NT2/D1 (cell line): Measurements from ENCODE around the gene MC2R.

ENCODE experiments used
- DNase-seq: peaks from one replicate; pipeline ENCODE4 v3.0.0-alpha.2; 2011; ENCODE audit warnings: low read depth, low spot score
- H3K27me3 ChIP-seq: 2 replicates; pipeline ENCODE4 v1.6.0; 2011; ENCODE audit warnings: mild to moderate bottlenecking; ENCODE audit not compliant: insufficient read length, insufficient read depth
- H3K36me3 ChIP-seq: 2 replicates; pipeline ENCODE4 v1.6.1; 2011; ENCODE audit warnings: mild to moderate bottlenecking, low read length, mixed read lengths; ENCODE audit not compliant: insufficient read depth, insufficient read length
- H3K4me1 ChIP-seq: 2 replicates; pipeline ENCODE4 v1.5.1; 2011; ENCODE audit not compliant: insufficient read depth, insufficient read length
- H3K4me3 ChIP-seq: 2 replicates; pipeline ENCODE4 v1.5.1; 2011; ENCODE audit warnings: low read depth; ENCODE audit not compliant: insufficient read length
- H3K9ac ChIP-seq: 2 replicates; pipeline ENCODE4 v1.6.0; 2011; ENCODE audit warnings: low read depth; ENCODE audit not compliant: insufficient read length
- H3K9me3 ChIP-seq: 2 replicates; pipeline ENCODE4 v1.5.1; 2011; ENCODE audit warnings: mild to moderate bottlenecking, low read length; ENCODE audit not compliant: insufficient read depth
- SUZ12 ChIP-seq: IDR thresholded peaks from 2 replicates; pipeline ENCODE4 v1.6.1; 2011; ENCODE audit not compliant: insufficient read length, insufficient read depth; ENCODE audit errors: extremely low read depth
- YY1 ChIP-seq: IDR thresholded peaks from 2 replicates; pipeline ENCODE4 v1.6.1; 2011; ENCODE audit not compliant: insufficient read length, insufficient read depth
- ZNF274 ChIP-seq: IDR thresholded peaks from 2 replicates; pipeline ENCODE4 v1.6.1; 2011; ENCODE audit warnings: mild to moderate bottlenecking, low read depth, low read length

MC2R gene

DNA sequence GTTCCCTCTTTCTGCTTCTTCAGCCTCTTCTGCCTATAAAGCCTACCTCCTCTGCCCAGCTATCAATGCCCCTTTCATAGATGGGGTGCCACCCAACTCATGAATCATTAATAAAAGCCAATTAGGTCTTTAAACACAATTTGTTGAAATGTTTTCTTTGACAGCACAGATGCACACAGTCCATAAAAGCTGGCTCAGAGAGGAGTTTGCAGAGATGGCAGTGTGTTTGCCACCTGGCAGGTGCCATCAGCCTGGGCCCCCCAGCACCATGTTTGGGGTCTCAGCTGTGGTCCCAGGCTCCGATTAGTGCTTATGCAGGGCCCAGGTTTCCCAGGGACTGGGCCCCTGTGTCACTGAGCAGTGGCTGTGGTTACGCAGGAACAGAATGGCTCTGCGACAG lies 7.9 kb upstream of the MC2R start:
- H3K27me3 ChIP-seq: no peaks in the 10 kb centered on the region
- peaks cover 5% of the 10 kb centered on the region for H3K4me1 ChIP-seq
- no peak for DNase-seq

DNA sequence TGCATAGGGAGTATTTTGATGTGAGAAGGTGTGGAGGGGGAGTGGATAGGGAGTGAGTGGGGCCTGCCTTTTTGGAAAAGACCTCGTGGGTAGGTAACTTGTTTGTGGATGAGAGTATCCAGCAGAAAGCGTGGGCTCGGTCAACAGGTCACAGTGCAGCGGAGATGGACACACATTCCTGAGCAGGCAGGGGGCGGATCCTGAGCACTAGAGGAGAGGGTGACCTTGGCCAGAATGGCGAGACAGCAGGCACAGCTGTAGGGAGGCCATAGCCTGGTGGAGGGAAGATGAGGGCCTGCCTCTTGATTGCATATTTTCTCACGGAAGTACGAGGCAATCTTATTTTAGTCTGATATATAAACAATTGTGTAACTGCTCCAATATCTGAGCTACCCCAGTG lies 3.6 kb upstream of the MC2R start:
- no peaks in the 10 kb centered on the region for H3K27me3 ChIP-seq
- H3K4me1 ChIP-seq: no peaks in the 10 kb centered on the region
- TF ChIP-seq YY1 (no peak), ZNF274 (no peak), SUZ12 (no peak)
- no peak for DNase-seq
- no peak overlapping the region for H3K9ac ChIP-seq
- no peak overlapping the region for H3K4me3 ChIP-seq
- H3K36me3 ChIP-seq: no peaks in the 10 kb centered on the region
- no peaks in the 10 kb centered on the region for H3K9me3 ChIP-seq

More for the DNA sequence above, 7.9 kb upstream of the MC2R start:
- TF ChIP-seq ZNF274 (no peak), SUZ12 (no peak), YY1 (no peak)
- Histone ChIP-seq H3K9ac (no peak overlapping the region), H3K36me3 (no peaks in the 10 kb centered on the region), H3K4me3 (no peak overlapping the region), H3K9me3 (0 out of 2 replicates have a peak, but pooled peaks cover under 1% of the 10 kb centered on the region)

DNA sequence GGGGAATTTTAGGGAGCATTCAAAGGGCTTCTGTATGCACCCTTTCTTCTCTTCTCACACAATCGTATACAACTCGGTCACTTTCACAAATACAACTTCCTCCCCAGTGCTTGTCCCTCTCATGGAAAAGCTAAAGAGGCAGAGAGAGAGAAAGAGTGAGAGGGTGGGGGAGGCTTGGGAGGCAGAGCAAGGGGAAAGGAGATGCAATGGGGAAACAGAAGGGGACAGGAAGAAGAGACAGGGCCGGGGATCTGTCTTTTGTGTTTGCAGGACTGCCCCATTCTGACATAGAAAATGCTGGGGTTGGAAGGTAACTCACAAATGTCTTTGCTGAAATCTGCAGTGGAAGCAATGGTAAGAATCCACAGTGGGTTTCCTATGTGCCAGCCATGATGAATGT lies 2.1 kb upstream of the MC2R start:
- H3K4me1 ChIP-seq: no peaks in the 10 kb centered on the region
- no peak for TF ChIP-seq YY1
- no peak for TF ChIP-seq ZNF274
- TF ChIP-seq SUZ12: no peak
- H3K36me3 ChIP-seq: no peaks in the 10 kb centered on the region
- H3K27me3 ChIP-seq: no peaks in the 10 kb centered on the region
- H3K9ac ChIP-seq: no peak overlapping the region
- H3K9me3 ChIP-seq: no peaks in the 10 kb centered on the region
- H3K4me3 ChIP-seq: no peak overlapping the region
- DNase-seq: no peak

DNA sequence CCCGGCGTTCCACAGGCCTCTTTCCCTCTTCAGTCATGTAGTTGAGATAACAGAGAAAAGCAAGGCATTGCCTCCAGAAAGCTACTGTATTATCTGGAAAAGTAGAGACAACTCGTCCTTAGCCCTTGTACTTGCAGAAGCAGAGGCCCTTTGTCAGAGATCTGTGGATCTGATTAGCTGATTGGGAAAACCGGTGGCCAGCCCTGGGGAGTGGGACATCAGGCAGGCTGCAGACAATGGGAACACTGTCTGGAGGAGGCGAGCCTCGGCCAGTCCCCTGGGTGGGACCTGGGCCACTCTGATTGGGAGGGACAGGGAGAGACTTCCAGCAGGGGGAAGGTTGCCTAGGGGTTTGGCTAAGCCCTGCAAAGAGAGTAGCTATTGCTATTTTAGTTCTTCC lies 1.2 kb upstream of the MC2R start:
- no peak overlapping the region for H3K9ac ChIP-seq
- H3K4me3 ChIP-seq: no peak overlapping the region
- H3K9me3 ChIP-seq: no peaks in the 10 kb centered on the region
- H3K4me1 ChIP-seq: no peaks in the 10 kb centered on the region
- no peak for DNase-seq
- no peaks in the 10 kb centered on the region for H3K27me3 ChIP-seq
- TF ChIP-seq ZNF274 (no peak), SUZ12 (no peak), YY1 (no peak)
- no peaks in the 10 kb centered on the region for H3K36me3 ChIP-seq

DNA sequence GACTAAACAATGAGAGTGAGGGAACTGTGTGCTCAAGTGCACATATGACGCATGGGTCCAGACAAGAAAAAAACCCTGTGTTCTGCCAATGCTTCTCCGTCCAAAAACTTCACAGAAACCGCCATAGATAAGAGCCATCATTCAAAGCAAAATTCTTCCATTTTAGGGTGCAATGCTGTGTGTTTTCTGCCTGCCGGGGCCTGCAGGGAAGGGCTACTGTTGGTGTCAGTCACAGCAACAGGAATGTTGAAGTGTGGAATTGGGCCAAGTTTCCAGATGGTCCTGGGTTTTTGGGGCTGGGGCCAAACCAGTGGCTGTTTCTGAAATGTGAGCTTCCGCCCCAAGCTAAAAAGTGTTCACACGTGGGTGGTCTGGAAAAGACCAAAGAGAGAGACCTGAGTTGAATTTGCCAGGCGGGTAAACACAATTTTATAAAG lies 677 bp upstream of the MC2R start:
- no peaks in the 10 kb centered on the region for H3K36me3 ChIP-seq

DNA sequence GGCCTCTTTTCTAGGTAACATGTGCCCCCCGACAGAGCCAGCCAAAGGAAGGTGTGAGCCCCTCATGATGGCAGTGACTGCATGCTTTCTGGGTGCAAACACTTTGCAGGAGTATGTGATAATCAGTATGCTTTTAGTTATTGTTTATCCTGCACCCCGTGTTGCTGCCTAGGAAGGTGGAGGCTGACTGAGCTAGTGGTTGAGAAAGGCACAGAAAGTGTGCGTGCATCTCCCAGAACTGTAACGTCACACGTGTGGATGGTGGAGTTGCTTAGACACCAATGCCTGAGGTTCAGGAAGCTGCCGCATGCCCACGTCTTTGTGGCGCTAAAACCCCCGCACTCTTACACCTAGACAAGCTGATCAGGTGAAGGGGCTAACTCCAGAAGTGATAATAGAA lies 580 bp downstream of the MC2R start:
- Histone ChIP-seq H3K4me1 (no peaks in the 10 kb centered on the region), H3K9me3 (no peaks in the 10 kb centered on the region), H3K27me3 (no peaks in the 10 kb centered on the region), H3K9ac (no peak overlapping the region), H3K36me3 (no peaks in the 10 kb centered on the region), H3K4me3 (no peak overlapping the region)
- DNase-seq: no peak
- no peak for TF ChIP-seq ZNF274

More for the DNA sequence above, 677 bp upstream of the MC2R start:
- Histone ChIP-seq H3K4me3 (no peak overlapping the region), H3K4me1 (no peaks in the 10 kb centered on the region), H3K27me3 (no peaks in the 10 kb centered on the region), H3K9ac (no peak overlapping the region), H3K9me3 (no peaks in the 10 kb centered on the region)
- TF ChIP-seq SUZ12: no peak
- TF ChIP-seq ZNF274: no peak
- TF ChIP-seq YY1: no peak
- DNase-seq: no peak

DNA sequence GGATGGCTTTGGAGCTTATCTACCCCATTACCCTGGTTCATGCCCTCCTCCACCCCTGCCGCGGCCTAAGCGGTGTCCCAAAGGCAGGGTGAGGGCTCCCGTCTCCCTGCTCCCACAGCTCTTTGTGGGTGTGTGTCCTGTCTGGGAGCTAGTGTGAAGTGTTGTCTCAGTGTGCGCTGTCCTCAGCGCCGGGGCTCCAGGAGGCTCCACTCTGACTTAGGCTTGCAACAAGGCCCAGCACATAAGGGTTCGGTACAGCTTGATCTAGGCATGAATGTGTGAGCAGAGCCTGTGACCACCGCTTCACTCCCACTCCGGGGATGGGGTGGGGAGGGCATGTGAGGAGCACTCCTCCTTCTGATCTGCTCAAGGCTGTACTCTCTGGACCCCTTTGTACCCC lies 1.2 kb downstream of the MC2R start:
- no peak for TF ChIP-seq ZNF274
- TF ChIP-seq SUZ12: no peak
- no peak for TF ChIP-seq YY1
- no peaks in the 10 kb centered on the region for H3K4me1 ChIP-seq
- no peaks in the 10 kb centered on the region for H3K27me3 ChIP-seq
- no peaks in the 10 kb centered on the region for H3K9me3 ChIP-seq
- DNase-seq: no peak
- H3K4me3 ChIP-seq: no peak overlapping the region
- no peaks in the 10 kb centered on the region for H3K36me3 ChIP-seq
- H3K9ac ChIP-seq: no peak overlapping the region

DNA sequence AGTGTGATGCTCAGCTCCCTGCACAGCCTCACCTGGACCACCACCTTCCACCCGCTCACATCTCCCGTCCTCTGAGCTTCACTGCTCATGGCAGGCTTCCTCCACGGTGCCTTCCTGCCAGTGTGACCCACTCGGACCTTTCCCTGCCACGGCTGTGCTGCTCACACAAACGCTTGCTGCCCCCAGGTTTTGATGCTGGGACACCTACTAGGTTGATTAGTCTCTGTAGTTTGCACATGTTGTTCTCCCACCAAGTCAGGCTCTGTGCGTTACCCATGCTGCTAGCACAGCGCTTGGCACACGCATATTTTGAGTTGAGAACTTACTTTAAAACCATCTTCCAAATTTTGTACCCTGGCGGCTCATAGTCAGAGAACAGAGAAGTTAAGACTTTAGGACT lies 2.1 kb downstream of the MC2R start:
- H3K36me3 ChIP-seq: no peaks in the 10 kb centered on the region
- H3K9ac ChIP-seq: no peak overlapping the region
- TF ChIP-seq ZNF274 (no peak), SUZ12 (no peak), YY1 (no peak)
- H3K4me3 ChIP-seq: no peak overlapping the region
- DNase-seq: no peak
- H3K9me3 ChIP-seq: no peaks in the 10 kb centered on the region
- no peaks in the 10 kb centered on the region for H3K4me1 ChIP-seq
- no peaks in the 10 kb centered on the region for H3K27me3 ChIP-seq
